ENCODE results near the gene POLR2I. TPM values are rescaled to one million over a fixed set of nuclear protein-coding genes. Genes with fewer than 3 reads are reported as not detected.

POLR2I gene
- total and polyA plus RNA-seq, 2 of the 13 experiments (the other 11 are each of a cell fraction or from before 2014, with no cell fraction given): 40.5 to 104 TPM

GRCh38 chr19:36114721-36115452 lies at the start of gene POLR2I (continued):
- TF ChIP-seq CSRNP1 (CRISPR knock-in tag; IDR thresholded peaks at IDR 0.05) (no peak; the same call in 1 of the 2 replicates), FOSL1 (CRISPR knock-in tag; IDR thresholded peaks at IDR 0.05; ENCODE audit: borderline replicate concordance) (no peak), ZNF672 (CRISPR knock-in tag; IDR thresholded peaks at IDR 0.05) (no peak), HOXA3 (CRISPR knock-in tag; IDR thresholded peaks at IDR 0.05) (peak; percentile 95), PITX1 (CRISPR knock-in tag; IDR thresholded peaks at IDR 0.05) (no peak), ZNF788 (CRISPR knock-in tag; IDR thresholded peaks at IDR 0.05; ENCODE audit: borderline replicate concordance) (peak; percentile 91; the same call in 1 of the 2 replicates), FOXO1 (CRISPR knock-in tag; IDR thresholded peaks at IDR 0.05) (0 out of 2 replicates have a peak, but pooled peaks have one; percentile 34), ZNF562 (CRISPR knock-in tag; IDR thresholded peaks at IDR 0.05; ENCODE audit: borderline replicate concordance) (peak; percentile 52; the same call in 1 of the 2 replicates), NFE2L1 (CRISPR knock-in tag; IDR thresholded peaks at IDR 0.05; ENCODE audit: borderline replicate concordance) (no peak), ZNF557 (CRISPR knock-in tag; IDR thresholded peaks at IDR 0.05) (peak; percentile 90; the same call in 1 of the 2 replicates), RAD51 (IDR thresholded peaks at IDR 0.05; ENCODE audit: borderline replicate concordance) (no peak), ZNF704 (CRISPR knock-in tag; IDR thresholded peaks at IDR 0.05; ENCODE audit: borderline replicate concordance) (peak; percentile 95), ZFY (CRISPR knock-in tag; IDR thresholded peaks at IDR 0.05) (peak; percentile 79), NFATC3 (CRISPR knock-in tag; IDR thresholded peaks at IDR 0.05) (peak; percentile 49; the same call in 1 of the 2 replicates), ZNF556 (CRISPR knock-in tag; IDR thresholded peaks at IDR 0.05; ENCODE audit: borderline replicate concordance) (no peak), ZNF382 (CRISPR knock-in tag; IDR thresholded peaks at IDR 0.05; ENCODE audit: borderline replicate concordance) (no peak), TBX3 (IDR thresholded peaks at IDR 0.05; ENCODE audit: borderline replicate concordance) (no peak), GATA4 (IDR thresholded peaks at IDR 0.05; ENCODE audit: borderline replicate concordance, low read depth) (no peak), SALL2 (CRISPR knock-in tag; IDR thresholded peaks at IDR 0.05) (peak; percentile 86; the same call in 1 of the 2 replicates), ZNF891 (CRISPR knock-in tag; IDR thresholded peaks at IDR 0.05) (peak; percentile 63; the same call in 1 of the 2 replicates), NR2F1 (CRISPR knock-in tag; IDR thresholded peaks at IDR 0.05) (no peak), MATR3 (CRISPR knock-in tag; IDR thresholded peaks at IDR 0.05) (no peak), ZNF280B (CRISPR knock-in tag; IDR thresholded peaks at IDR 0.05; ENCODE audit: borderline replicate concordance) (peak; percentile 82), ZNF292 (CRISPR knock-in tag; IDR thresholded peaks at IDR 0.05; ENCODE audit: borderline replicate concordance, low read depth) (no peak), JUND (CRISPR knock-in tag; IDR thresholded peaks at IDR 0.05) (no peak), SCMH1 (CRISPR knock-in tag; IDR thresholded peaks at IDR 0.05; ENCODE audit: borderline replicate concordance) (no peak), MBNL3 (CRISPR knock-in tag; conservative IDR thresholded peaks at IDR 0.05) (no peak)
